Ectodermal cell (in vitro differentiated cells): ENCODE measurements around the gene HEG1.

ENCODE experiments used
- H3K27ac ChIP-seq: 2 replicates; pipeline ENCODE4 v1.7.0; 2013; ENCODE audit warnings: mild to moderate bottlenecking, low read depth, low read length; ENCODE audit not compliant: insufficient read depth, poor library complexity, severe bottlenecking
- H3K27me3 ChIP-seq: 2 replicates; pipeline ENCODE4 v1.7.0; 2013; ENCODE audit warnings: mild to moderate bottlenecking, low read length; ENCODE audit not compliant: insufficient read depth, control insufficient read depth, poor library complexity, severe bottlenecking
- H3K36me3 ChIP-seq: one replicate; pipeline ENCODE4 v1.7.0; 2013; ENCODE audit warnings: low read length; ENCODE audit not compliant: control insufficient read depth, insufficient read depth
- H3K4me1 ChIP-seq: one replicate; pipeline ENCODE4 v1.7.0; 2013; ENCODE audit warnings: low read length; ENCODE audit not compliant: control insufficient read depth, insufficient read depth
- H3K4me3 ChIP-seq: 2 replicates; pipeline ENCODE4 v1.7.0; 2013; ENCODE audit warnings: low read depth, low read length, control low read depth; ENCODE audit not compliant: insufficient read depth
- H3K9me3 ChIP-seq: 2 replicates; pipeline ENCODE4 v1.7.0; 2013; ENCODE audit warnings: mild to moderate bottlenecking, low read length, moderate library complexity; ENCODE audit not compliant: control insufficient read depth
- WGBS, 2 experiments: methylation state at CpG; one replicate each; pipeline ENCODE4 v1.1.7; 2013; ENCODE audit warnings: missing lambda C conversion rate in 2 of 2; 5-methylcytosine and 5-hydroxymethylcytosine counted together

Gene HEG1

GRCh38 chr3:124924741-124925140, 131.1 kb downstream of the HEG1 start:
- Histone ChIP-seq H3K27ac (no peak overlapping the region), H3K9me3 (no peaks in the 10 kb centered on the region), H3K36me3 (no peaks in the 10 kb centered on the region), H3K27me3 (no peaks in the 10 kb centered on the region), H3K4me1 (no peaks in the 10 kb centered on the region), H3K4me3 (no peak overlapping the region)
- WGBS, 2 experiments = 83 to 92% methylated on average over 2 of the region's 2 CpGs

GRCh38 chr3:124923833-124924232, 132.0 kb downstream of the HEG1 start:
- Histone ChIP-seq H3K9me3 (no peaks in the 10 kb centered on the region), H3K4me1 (no peaks in the 10 kb centered on the region), H3K27me3 (no peaks in the 10 kb centered on the region), H3K4me3 (no peak overlapping the region), H3K27ac (no peak overlapping the region), H3K36me3 (no peaks in the 10 kb centered on the region)

- Histone ChIP-seq H3K27ac (no peak overlapping the region), H3K27me3 (no peaks in the 10 kb centered on the region), H3K9me3 (no peaks in the 10 kb centered on the region), H3K4me1 (no peaks in the 10 kb centered on the region), H3K36me3 (no peaks in the 10 kb centered on the region), H3K4me3 (no peak overlapping the region)
- WGBS, 2 experiments = 94 to 98% methylated on average over 4 to 5 of the region's 5 CpGs
Observed at GRCh38 chr3:124920718-124921117, 135.1 kb downstream of the HEG1 start.

GRCh38 chr3:124919756-124920155, 136.0 kb downstream of the HEG1 start:
- no peaks in the 10 kb centered on the region for H3K4me1 ChIP-seq
- no peaks in the 10 kb centered on the region for H3K27me3 ChIP-seq
- H3K36me3 ChIP-seq = no peaks in the 10 kb centered on the region
- 86 to 96% methylated on average over 2 of the region's 2 CpGs for WGBS, 2 experiments
- no peaks in the 10 kb centered on the region for H3K9me3 ChIP-seq
- no peak overlapping the region for H3K4me3 ChIP-seq
- no peak overlapping the region for H3K27ac ChIP-seq

- Histone ChIP-seq H3K27me3 (no peaks in the 10 kb centered on the region), H3K4me3 (no peak overlapping the region), H3K9me3 (no peaks in the 10 kb centered on the region), H3K36me3 (no peaks in the 10 kb centered on the region), H3K27ac (no peak overlapping the region), H3K4me1 (no peaks in the 10 kb centered on the region)
- 92 to 96% methylated on average over 2 of the region's 2 CpGs for WGBS, 2 experiments
Observed at GRCh38 chr3:124918524-124918923, 137.3 kb downstream of the HEG1 start.

- 85 to 86% methylated on average over 7 of the region's 8 CpGs for WGBS, 2 experiments
- no peaks in the 10 kb centered on the region for H3K36me3 ChIP-seq
- H3K4me3 ChIP-seq = no peak overlapping the region
- H3K27ac ChIP-seq = no peak overlapping the region
- H3K27me3 ChIP-seq = no peaks in the 10 kb centered on the region
- H3K9me3 ChIP-seq = no peaks in the 10 kb centered on the region
- H3K4me1 ChIP-seq = no peaks in the 10 kb centered on the region
Observed at GRCh38 chr3:124916837-124917409, 138.9 kb downstream of the HEG1 start.
